Hematopoietic multipotent progenitor cell treated with erythropoietin and hydrocortisone succinate and interleukin-3 and kit ligand, for 8 days (in vitro differentiated cells): ENCODE measurements around the gene GSTCD.
"Not testable (repeated sequence)": the region's sequence is repeated elsewhere in the genome, so short reads cannot be mapped to it uniquely, and the experiment has no call there.

Source experiments
- DNase-seq: peaks from one replicate; pipeline ENCODE4 v3.0.0-alpha.2; 2015

Gene GSTCD

DNA sequence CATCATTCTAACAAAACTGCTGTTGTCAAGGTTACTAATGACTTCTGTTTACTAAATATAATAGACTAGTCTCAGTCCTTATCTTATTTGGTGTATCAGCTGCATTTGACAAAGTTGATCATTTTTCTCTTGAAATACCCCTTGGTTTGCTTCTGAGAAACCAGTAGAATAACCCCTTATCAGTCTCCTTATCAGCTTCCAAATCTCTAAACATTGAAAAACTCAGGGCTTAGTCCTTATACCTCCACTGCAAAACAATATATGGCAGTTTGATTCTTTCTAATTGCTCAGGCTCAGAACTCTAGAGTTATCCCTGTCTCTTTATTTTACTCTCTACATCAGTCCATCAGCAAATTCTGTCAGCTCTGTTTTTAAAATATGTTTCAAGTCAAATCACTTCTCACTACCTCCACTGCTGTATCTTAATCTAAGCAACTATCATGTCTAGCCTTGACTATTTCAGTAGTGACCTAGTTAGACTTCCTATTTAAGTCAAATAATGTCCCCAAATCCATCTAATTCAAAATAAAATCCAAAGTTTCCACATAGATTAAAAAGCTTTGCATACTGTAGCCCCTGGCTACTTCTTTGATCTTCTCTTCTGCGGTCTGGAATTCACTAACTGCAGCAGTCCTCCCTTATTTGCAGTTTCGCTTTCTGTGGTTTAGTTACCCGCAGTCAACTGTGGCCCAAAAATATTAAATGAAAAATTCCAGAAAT is 99.6 kb downstream of the GSTCD start:
- DNase-seq: no peak

- no peak for DNase-seq
Measured at GRCh38 chr4:105808750-105809041, 100.1 kb downstream of the GSTCD start.

GRCh38 chr4:105815701-105816100 is 107.1 kb downstream of the GSTCD start:
- no peak for DNase-seq

- no peak for DNase-seq
Measured at GRCh38 chr4:105822061-105822460, 113.5 kb downstream of the GSTCD start.

DNA sequence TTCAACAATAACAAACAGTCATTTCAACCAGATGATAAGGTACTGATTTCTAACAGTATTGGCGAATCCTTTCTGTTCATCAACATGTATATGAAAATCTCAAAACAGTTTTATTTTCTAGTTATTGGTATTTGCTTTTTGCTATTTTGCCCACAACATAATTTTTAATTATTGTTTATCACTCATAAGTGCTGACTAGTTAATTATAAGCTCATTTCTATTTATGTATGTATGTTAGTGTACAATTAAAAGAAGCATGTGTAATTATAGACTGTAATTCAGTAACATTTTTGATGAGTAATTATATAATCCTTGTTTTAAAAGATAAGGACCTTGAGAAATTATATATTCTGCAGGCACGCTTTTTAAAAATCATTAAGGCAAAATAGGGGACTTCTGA is 119.5 kb downstream of the GSTCD start:
- DNase-seq: no peak

- no peak for DNase-seq
Measured at GRCh38 chr4:105831189-105831588, 122.6 kb downstream of the GSTCD start.

- DNase-seq: no peak
Measured at GRCh38 chr4:105835177-105835576, 126.6 kb downstream of the GSTCD start.

GRCh38 chr4:105836537-105836936 is 128.0 kb downstream of the GSTCD start:
- DNase-seq: no peak

DNA sequence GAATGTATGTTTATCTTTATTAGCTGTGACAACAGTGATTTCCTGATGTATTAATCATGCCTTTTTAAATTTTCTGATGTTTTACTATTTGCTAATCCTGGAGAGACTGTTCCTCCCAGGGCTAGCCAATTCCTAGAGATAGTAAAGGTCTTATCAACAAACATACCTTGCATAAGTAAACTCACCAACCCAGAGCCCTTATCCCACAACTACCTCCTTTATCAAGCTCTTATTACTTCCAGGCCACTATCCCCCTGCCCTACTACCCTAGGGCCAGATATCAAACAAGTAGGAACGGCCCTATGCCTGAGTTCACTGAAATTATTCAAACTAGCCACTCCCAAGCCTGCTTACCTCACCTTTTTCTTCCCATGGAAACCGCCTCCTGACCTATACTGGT is 128.5 kb downstream of the GSTCD start:
- DNase-seq: no peak

GRCh38 chr4:105838082-105838481 is 129.5 kb downstream of the GSTCD start:
- DNase-seq: no peak

DNA sequence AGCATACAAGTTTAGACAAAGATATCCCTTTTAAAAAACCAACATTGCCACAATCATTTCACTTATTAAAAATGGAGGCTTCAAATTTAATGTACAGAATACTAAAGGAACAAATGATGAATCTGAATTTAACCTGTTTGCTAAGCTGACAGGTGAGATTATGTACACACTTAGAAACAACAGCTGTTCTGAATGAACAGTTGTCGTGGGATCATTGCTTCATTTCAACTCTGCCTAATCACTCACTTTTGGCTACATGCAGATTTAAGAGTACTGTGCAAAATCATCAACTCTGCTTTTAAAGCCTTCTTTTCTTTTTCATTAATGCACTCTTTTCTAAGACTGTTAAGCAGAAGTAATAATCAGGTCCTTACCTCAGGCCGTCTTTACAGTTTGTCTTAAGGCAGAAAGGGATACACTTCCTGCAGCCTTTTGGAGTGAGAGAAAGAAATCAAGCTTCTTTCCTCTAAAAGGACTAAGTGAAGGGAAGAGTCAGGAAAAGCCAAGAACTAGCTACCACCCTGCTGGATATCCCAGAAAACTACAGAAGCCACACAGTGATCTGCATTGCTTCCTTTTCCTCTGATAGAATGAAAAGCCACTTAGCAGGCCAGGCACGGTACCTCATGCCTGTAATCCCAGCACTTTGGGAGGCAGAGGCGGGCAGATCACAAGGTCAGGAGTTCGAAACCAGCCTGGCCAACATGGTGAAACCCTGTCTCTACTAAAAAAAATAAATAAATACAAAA is 132.0 kb downstream of the GSTCD start:
- DNase-seq: no peak

- no peak for DNase-seq
Measured at GRCh38 chr4:105843941-105844340, 135.4 kb downstream of the GSTCD start.

DNA sequence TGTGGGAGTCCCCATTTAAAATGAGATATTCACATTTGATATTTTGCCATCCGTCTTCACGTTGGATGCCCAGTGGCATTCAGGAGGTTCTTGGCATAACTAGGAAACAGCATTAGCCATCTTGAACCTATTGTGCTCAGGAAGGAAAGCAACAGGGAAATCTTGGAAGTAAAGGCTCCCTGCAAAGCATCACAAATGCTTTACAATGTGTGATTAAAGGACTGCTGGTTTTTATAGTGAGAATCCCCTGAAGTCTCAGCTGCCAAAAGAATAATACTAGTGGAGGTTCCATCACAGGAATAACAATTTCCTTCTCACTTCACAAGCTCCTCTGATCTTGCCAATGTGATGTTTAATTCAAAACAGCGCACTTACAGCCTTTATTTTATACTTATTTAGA is 137.0 kb downstream of the GSTCD start:
- DNase-seq: no peak

GRCh38 chr4:105848359-105848758 is 139.8 kb downstream of the GSTCD start:
- DNase-seq: not testable (repeated sequence)

DNA sequence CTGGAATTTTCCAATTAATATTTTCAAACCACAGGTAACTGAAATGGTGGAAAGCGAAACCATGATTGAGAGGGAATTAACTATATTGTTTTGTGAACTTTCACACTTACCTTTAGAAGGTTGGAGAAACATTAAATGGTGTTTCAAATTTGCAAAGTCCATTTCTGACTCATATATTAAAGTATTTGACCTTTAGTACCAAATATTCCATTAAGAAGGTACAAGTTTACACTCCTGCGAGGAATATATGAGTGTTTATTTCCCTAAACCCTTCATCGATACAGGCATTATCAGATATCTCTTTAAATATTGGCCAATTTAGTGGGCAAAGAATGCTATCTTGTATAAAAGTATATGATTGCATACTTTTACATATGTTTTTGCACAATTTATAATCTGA is 142.6 kb downstream of the GSTCD start:
- no peak for DNase-seq

DNA sequence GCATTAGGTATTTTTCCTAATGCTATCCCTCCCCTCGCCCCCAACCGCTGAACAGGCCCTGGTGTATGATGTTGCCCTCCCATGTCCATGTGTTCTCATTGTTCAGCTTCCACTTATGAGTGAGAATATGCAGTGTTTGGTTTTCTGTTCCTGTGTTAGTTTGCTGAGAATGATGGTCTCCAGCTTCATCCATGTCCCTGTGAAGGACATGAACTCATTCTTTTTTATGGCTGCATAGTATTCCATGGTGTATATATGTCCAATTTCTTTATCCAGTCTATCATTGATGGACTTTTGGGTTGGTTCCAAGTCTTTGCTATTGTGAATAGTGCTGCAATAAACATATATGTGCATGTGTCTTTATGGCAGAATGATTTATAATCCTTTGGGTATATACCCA is 143.6 kb downstream of the GSTCD start:
- not testable (repeated sequence) for DNase-seq

DNA sequence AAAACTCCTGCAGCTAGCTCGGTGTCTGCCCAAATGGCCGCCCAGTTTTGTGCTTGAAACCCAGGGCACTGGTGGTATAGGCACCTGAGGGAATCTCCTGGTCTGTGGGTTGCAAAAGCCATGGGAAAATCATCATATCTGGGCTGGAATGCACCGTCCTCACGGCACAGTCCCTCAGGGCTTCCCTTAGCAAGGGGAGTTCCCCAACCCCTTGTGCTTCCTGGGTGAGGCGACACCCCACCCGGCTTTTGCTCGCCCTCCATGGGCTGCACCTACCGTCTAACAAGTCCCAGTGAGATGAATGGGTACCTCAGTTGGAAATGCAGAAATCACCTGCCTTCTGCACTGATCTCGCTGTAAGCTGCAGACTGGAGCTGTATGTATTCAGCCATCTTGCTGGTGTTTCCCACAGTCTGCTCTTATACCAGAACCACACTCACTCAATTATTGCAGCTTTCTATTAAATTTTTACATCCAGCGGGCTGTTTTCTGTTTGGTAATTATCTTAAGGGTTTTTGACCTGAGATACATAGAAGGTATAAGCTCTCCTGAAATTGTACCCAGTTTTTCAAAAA is 150.0 kb downstream of the GSTCD start:
- no peak for DNase-seq

DNA sequence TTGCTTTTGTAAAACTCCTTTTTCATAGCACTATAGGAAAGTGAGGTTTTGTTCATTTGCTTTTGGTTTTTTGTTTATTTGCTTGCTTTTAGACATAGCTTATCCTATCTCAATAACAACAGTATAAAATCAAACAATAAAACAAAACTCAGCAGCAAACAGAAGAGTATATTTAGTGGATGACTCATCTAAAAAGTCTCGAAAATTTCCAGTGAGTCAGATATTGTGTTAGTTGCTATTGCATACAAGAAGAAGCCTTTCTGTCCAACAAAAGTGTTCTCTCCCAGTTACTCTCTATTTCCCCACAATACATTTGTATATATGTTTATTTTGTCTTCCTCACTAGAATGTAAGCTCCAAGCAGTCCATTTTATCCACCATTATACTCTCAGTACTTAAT is 150.6 kb downstream of the GSTCD start:
- DNase-seq: no peak

- DNase-seq: no peak
Measured at GRCh38 chr4:105870963-105871362, 162.4 kb downstream of the GSTCD start.

GRCh38 chr4:105871997-105872396 is 163.4 kb downstream of the GSTCD start:
- DNase-seq: no peak

DNA sequence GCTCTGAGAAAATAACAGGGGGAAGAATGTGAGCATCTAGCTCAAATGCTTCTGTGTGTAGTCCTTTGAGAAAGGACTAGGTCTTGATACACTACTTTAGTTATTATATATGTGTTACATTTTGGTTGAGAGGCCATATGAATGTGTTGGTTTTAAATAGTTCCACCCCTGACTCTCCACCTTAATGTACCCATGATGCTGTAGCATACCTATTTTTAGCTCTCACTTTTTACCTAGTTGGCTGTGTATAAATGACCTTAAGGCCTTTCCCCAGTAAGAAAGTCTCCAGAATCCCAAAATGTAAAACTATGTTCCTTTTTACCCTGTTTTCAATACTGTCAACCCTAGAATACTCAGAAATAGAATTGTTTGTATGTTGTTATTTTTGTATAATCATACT is 166.6 kb downstream of the GSTCD start:
- no peak for DNase-seq

DNA sequence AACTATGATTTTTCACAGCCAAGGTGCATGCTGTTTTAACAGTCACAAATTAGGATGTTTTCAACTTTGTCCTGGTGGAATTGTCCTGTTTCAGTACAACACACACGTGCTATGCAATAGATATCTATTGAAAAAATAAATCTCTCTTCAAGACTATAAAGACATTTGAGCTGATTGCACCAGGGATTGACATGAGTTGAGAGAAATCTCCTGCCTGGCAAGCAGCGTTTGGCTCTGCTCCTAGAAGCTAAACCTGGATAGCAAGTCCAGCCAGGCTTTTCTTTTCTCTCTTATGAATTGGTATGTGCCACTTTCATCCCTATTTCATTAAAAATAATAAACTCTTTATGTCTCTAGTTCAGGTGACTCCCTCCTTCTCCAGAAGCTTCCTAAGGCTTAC is 170.1 kb downstream of the GSTCD start:
- no peak for DNase-seq

GRCh38 chr4:105887508-105887907 is 178.9 kb downstream of the GSTCD start:
- DNase-seq: no peak
